Kidney (tissue), 14 donors: ENCODE measurements around the gene ARAP2. TPM values are rescaled to one million over a fixed set of nuclear protein-coding genes. Genes with fewer than 3 reads are reported as not detected.
A peak's percentile ranks its signal among the peaks of the same experiment; 100 is the strongest.

Experiments used
- DNase-seq, 5 donors: peaks; one replicate each; pipeline ENCODE4 v3.0.0-alpha.2; 2013 to 2020
- FAIRE-seq: peaks from 2 replicates; lab custom pipeline; 2012; peaks lifted over from hg19 to GRCh38; lab: Jason Lieb, UNC
- H3K27ac ChIP-seq, 2 donors: one replicate each; pipeline ENCODE4 v1.7.0; 2013; ENCODE audit warnings: low read depth in 2 of 2, low read length in 2 of 2, inconsistent platforms in 1 of 2
- H3K27me3 ChIP-seq: one replicate; pipeline ENCODE4 v1.7.1; 2013; ENCODE audit warnings: low read length, inconsistent platforms; ENCODE audit not compliant: control insufficient read depth, insufficient read depth
- H3K36me3 ChIP-seq, 3 donors: one replicate each; pipeline versions ENCODE4 v1.7.0 to v1.7.1; 2013; ENCODE audit warnings: low read length in 3 of 3, control low read depth in 1 of 3, inconsistent platforms in 1 of 3; ENCODE audit not compliant: insufficient read depth in 3 of 3, control insufficient read depth in 2 of 3
- H3K4me1 ChIP-seq, 3 donors: one replicate each; pipeline versions ENCODE4 v1.7.0 to v1.7.1; 2013; ENCODE audit warnings: low read length in 3 of 3, inconsistent platforms in 1 of 3, low read depth in 1 of 3; ENCODE audit not compliant: control insufficient read depth in 2 of 3, insufficient read depth in 2 of 3
- H3K4me3 ChIP-seq, 3 donors: one replicate each; pipeline versions ENCODE4 v1.7.0 to v1.8.1; 2013; ENCODE audit warnings: low read length in 3 of 3, control low read depth in 1 of 3, inconsistent platforms in 1 of 3
- H3K9ac ChIP-seq, 3 donors: one replicate each; pipeline versions ENCODE4 v1.7.0 to v1.7.1; 2013; ENCODE audit warnings: low read length in 3 of 3, control low read depth in 1 of 3, inconsistent platforms in 1 of 3
- H3K9me3 ChIP-seq, 3 donors: one replicate each; pipeline versions ENCODE4 v1.7.0 to v1.7.1; 2013; ENCODE audit warnings: low read length in 3 of 3, control low read depth in 1 of 3, inconsistent platforms in 1 of 3; ENCODE audit not compliant: control insufficient read depth in 2 of 3, insufficient read depth in 1 of 3
- intact Hi-C: fragments of 100-400 bp; cut with DNase I; formaldehyde crosslinking; loops from one replicate; pipeline ENCODE4 v1.11.1; 2022
- polyA plus RNA-seq: library from polyadenylated mRNA; stranded (reverse); fragments of 350-450 nt; fragmentation: Illumina TruSeq; extraction: RNeasy Lipid Tissue Mini Kit (QIAGEN cat#74804); gene quantifications from one replicate; pipeline ENCODE4 v1.2.3, GENCODE V29; 2014; ENCODE audit warnings: low read depth, low replicate concordance; ENCODE audit not compliant: insufficient read depth
- total RNA-seq: library from RNA; stranded (reverse); fragmentation: NEBNext Ultra II Directional; extraction: Animal tissue kit (Norgen Biotek cat#: 25700); gene quantifications from one replicate; pipeline ENCODE4 v1.2.1, GENCODE V29; 2021
- TF ChIP-seq, protein P1 (sequence below): IDR thresholded peaks from 3 replicates; pipeline ENCODE4 v1.5.1; 2012; ENCODE audit warnings: mild to moderate bottlenecking, moderate library complexity, borderline replicate concordance; ENCODE audit not compliant: insufficient read depth; ENCODE audit errors: extremely low read depth
- donor health status: control.
- donor health status: control.
- donor health status: control.
- donor health status: control.
- donor health status: control.
- donor health status: DM: yes; HTN: yes; CAD: no.
- donor health status: Normal renal cell carcinoma (clear cell type).

The ARAP2 gene
- total and polyA plus RNA-seq, 2 donors from 2014 or later: 3.1 to 33.5 TPM

DNA sequence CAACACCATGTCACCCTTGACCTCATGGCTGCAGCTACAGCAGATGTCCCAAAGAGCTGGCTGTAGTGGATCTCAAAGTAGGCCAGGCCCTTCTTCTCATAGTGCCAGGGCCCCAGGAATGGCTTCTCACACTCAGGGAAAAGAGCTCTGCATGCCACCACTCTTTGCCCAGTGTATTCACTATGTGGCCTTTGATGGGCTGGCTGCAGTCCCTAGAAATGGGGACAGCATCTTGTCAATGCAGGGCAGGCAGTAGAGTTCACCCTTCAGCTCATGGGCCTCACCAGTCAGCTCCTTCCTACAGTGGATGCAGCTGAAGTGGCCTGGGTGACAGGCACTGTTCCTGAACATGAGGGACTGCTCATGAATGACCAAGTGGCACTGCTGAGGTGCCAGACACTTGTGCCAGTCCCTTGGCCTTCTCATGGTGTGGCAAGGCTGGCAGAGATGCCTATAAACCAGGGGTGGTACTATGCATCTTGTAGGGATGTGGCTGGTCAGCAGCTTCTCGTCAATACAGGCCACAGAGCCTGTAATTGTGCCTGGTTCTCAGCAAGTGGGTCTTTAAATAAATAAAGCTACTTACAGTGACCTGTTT is 178.9 kb downstream of the ARAP2 start:
- no peak for FAIRE-seq
- Histone ChIP-seq H3K27me3 (no peaks in the 10 kb centered on the region), H3K4me1 (no peaks in the 10 kb centered on the region), H3K9me3 (no peaks in the 10 kb centered on the region), H3K27ac (no peak overlapping the region), H3K4me3 (no peak overlapping the region), H3K9ac (no peak overlapping the region), H3K36me3 (no peaks in the 10 kb centered on the region)
- TF ChIP-seq, protein P1, sequence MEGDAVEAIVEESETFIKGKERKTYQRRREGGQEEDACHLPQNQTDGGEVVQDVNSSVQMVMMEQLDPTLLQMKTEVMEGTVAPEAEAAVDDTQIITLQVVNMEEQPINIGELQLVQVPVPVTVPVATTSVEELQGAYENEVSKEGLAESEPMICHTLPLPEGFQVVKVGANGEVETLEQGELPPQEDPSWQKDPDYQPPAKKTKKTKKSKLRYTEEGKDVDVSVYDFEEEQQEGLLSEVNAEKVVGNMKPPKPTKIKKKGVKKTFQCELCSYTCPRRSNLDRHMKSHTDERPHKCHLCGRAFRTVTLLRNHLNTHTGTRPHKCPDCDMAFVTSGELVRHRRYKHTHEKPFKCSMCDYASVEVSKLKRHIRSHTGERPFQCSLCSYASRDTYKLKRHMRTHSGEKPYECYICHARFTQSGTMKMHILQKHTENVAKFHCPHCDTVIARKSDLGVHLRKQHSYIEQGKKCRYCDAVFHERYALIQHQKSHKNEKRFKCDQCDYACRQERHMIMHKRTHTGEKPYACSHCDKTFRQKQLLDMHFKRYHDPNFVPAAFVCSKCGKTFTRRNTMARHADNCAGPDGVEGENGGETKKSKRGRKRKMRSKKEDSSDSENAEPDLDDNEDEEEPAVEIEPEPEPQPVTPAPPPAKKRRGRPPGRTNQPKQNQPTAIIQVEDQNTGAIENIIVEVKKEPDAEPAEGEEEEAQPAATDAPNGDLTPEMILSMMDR: no peak
- intact Hi-C loops: no loop called here
- DNase-seq: no peak

DNA sequence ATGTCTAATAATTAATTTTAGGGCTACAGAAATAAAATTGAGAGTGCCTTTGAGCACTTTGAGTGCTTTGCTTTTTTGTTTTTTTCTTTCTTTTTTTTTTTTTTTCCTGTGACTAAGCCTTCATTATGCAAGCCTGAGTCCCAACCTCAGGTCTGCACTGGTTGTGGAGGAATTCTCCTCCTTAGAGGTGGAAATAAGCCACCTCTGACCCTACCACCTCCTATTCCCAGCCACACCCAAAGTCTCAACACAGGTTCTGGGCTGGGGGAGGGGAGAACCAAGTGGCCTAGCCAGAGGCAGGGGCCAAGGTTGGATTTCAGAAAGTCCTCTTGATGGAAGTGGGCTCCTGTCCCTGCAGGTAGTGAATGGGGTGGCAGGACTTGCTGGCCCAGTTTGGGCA is 180.2 kb downstream of the ARAP2 start:
- intact Hi-C loops: no loop called here
- FAIRE-seq (no peak), DNase-seq (peak in 1 of 5 donors; percentile 76)
- Histone ChIP-seq H3K27me3 (no peaks in the 10 kb centered on the region), H3K4me3 (no peak overlapping the region), H3K36me3 (no peaks in the 10 kb centered on the region), H3K4me1 (no peaks in the 10 kb centered on the region), H3K27ac (no peak overlapping the region), H3K9me3 (no peaks in the 10 kb centered on the region), H3K9ac (no peak overlapping the region)
- TF ChIP-seq, protein P1: no peak

DNA sequence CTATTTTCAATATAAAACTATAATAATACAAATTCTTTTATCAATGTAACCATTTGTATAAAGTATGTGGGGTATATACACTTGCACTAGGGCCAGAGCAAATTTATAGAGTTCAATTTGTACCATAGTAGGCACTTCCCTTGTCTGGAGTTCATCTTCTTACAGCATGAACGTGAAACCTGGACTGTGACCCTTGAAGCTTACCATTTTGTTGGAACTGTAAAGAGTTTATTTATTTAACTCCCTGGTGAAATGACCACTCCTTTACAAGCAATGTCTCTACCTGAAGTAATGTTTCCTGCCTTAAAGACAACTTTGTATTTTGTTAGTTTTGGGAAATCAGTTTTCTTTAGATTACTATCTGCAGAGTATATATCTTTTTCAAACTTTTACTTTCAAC is 188.2 kb downstream of the ARAP2 start:
- H3K4me3 ChIP-seq: no peak overlapping the region
- no peaks in the 10 kb centered on the region for H3K9me3 ChIP-seq
- no peaks in the 10 kb centered on the region for H3K27me3 ChIP-seq
- no peaks in the 10 kb centered on the region for H3K36me3 ChIP-seq
- H3K9ac ChIP-seq: no peak overlapping the region
- no peaks in the 10 kb centered on the region for H3K4me1 ChIP-seq
- H3K27ac ChIP-seq: no peak overlapping the region
- no peak for DNase-seq
- TF ChIP-seq, protein P1: no peak
- no peak for FAIRE-seq
- intact Hi-C loops: no loop called here
